Lung (tissue), 12 donors: ENCODE measurements around the gene RBM20. TPM values are rescaled to one million over a fixed set of nuclear protein-coding genes. Genes with fewer than 3 reads are reported as not detected.

Source experiments
- ATAC-seq: fragments of 200-7000 bp; cut with Tn5 transposase; one replicate; pipeline ENCODE4 v1.9.1; 2020; ENCODE audit warnings: moderate number of reproducible peaks; ENCODE audit not compliant: insufficient read depth, low FRiP score
- DNase-seq, 3 donors: peaks; one replicate each; pipeline ENCODE4 v3.0.0-alpha.2; 2013 to 2017
- H3K27ac ChIP-seq, 2 donors: one replicate each; pipeline ENCODE4 v1.5.1; 2013; ENCODE audit warnings: mild to moderate bottlenecking in 2 of 2, moderate library complexity in 2 of 2, control low read depth in 1 of 2, inconsistent platforms in 1 of 2, low read depth in 1 of 2, low read length in 1 of 2
- H3K27me3 ChIP-seq, 3 donors: one replicate each; pipeline ENCODE4 v1.5.1; 2013; ENCODE audit warnings: low read length in 2 of 3; ENCODE audit not compliant: control insufficient read depth in 3 of 3, insufficient read depth in 3 of 3
- H3K36me3 ChIP-seq, 4 donors: one replicate each; pipeline ENCODE4 v1.5.1; 2013; ENCODE audit warnings: low read length in 4 of 4, mild to moderate bottlenecking in 1 of 4, moderate library complexity in 1 of 4; ENCODE audit not compliant: control insufficient read depth in 4 of 4, insufficient read depth in 4 of 4
- H3K4me1 ChIP-seq, 5 donors: one replicate each; pipeline ENCODE4 v1.5.1; 2013; ENCODE audit warnings: low read length in 5 of 5, mild to moderate bottlenecking in 2 of 5, moderate library complexity in 1 of 5; ENCODE audit not compliant: control insufficient read depth in 5 of 5, insufficient read depth in 5 of 5
- H3K4me3 ChIP-seq: one replicate; pipeline ENCODE4 v1.5.1; 2013; ENCODE audit warnings: mild to moderate bottlenecking, control low read depth, moderate library complexity
- H3K9ac ChIP-seq, 2 donors: one replicate each; pipeline ENCODE4 v1.5.1; 2013; ENCODE audit warnings: low read length in 2 of 2, control low read depth in 1 of 2; ENCODE audit not compliant: insufficient read depth in 1 of 2
- H3K9me3 ChIP-seq, 4 donors: one replicate each; pipeline ENCODE4 v1.5.1; 2013; ENCODE audit warnings: low read length in 3 of 4, mild to moderate bottlenecking in 1 of 4, moderate library complexity in 1 of 4; ENCODE audit not compliant: control insufficient read depth in 4 of 4, insufficient read depth in 3 of 4
- CTCF ChIP-seq: IDR thresholded peaks from 2 replicates; pipeline ENCODE4 v1.5.1; 2012; ENCODE audit warnings: mild to moderate bottlenecking; ENCODE audit errors: control extremely low read depth, extremely low read depth
- WGBS, 2 donors: extraction: QIAGEN DNeasy Blood & Tissue Kit; methylation state at CpG; one replicate each; pipeline ENCODE4 v1.1.7; 2013; 5-methylcytosine and 5-hydroxymethylcytosine counted together
- polyA plus RNA-seq, 2 donors: library from polyadenylated mRNA; stranded (reverse); fragments of 200-250 nt; gene quantifications; one replicate each; pipeline ENCODE4 v1.2.1, GENCODE V29; 2013
- total RNA-seq, 2 donors: library from RNA; depleted of rRNA in 1 of 2; stranded (reverse); fragments of >200 nt in 1 of 2; gene quantifications; one replicate each; pipeline ENCODE4 v1.2.1, GENCODE V29; 2014 to 2021
- donor health status: control.
- donor health status: control.
- donor health status: Bipolar disorder and iron deficiency.
- donor health status: healthy.
- donor health status: DM: yes; HTN: yes; CAD: no.

RBM20 gene
- total and polyA plus RNA-seq, 4 donors: 0.25 to 3.3 (median 0.66) TPM

- H3K9me3 ChIP-seq: peaks cover 0 to 1% (median 0%) of the 10 kb centered on the region in 4 donors
- ATAC-seq (no peak), DNase-seq (no peak)
- H3K9ac ChIP-seq: no peak overlapping the region
- no peaks in the 10 kb centered on the region for H3K27me3 ChIP-seq
- H3K27ac ChIP-seq: no peak overlapping the region
- H3K4me3 ChIP-seq: no peak overlapping the region
- peaks cover 0 to 5% (median 4%) of the 10 kb centered on the region in 5 donors for H3K4me1 ChIP-seq
- no peak for TF ChIP-seq CTCF
- H3K36me3 ChIP-seq: no peaks in the 10 kb centered on the region
- WGBS, 2 donors: 87 to 89% methylated on average over 6 of the region's 6 CpGs
These were observed 203.2 kb downstream of the RBM20 start for GRCh38 chr10:110847374-110847773.

GRCh38 chr10:110848106-110848505 lies 204.0 kb downstream of the RBM20 start:
- no peak overlapping the region for H3K27ac ChIP-seq
- TF ChIP-seq CTCF: no peak
- H3K4me1 ChIP-seq: peaks cover 0 to 5% (median 3%) of the 10 kb centered on the region in 5 donors
- no peaks in the 10 kb centered on the region for H3K27me3 ChIP-seq
- peaks cover 0 to 1% (median 0%) of the 10 kb centered on the region in 4 donors for H3K9me3 ChIP-seq
- ATAC-seq: no peak
- DNase-seq: no peak
- WGBS, 2 donors: 69 to 78% methylated on average over 2 of the region's 2 CpGs
- no peaks in the 10 kb centered on the region for H3K36me3 ChIP-seq
- no peak overlapping the region for H3K9ac ChIP-seq
- no peak overlapping the region for H3K4me3 ChIP-seq

- Histone ChIP-seq H3K36me3 (no peaks in the 10 kb centered on the region), H3K27me3 (no peaks in the 10 kb centered on the region), H3K4me1 (peaks cover 0 to 5% (median 4%) of the 10 kb centered on the region in 5 donors), H3K4me3 (no peak overlapping the region), H3K9ac (no peak overlapping the region), H3K9me3 (peaks cover 0 to 1% (median 0%) of the 10 kb centered on the region in 4 donors), H3K27ac (no peak overlapping the region)
- TF ChIP-seq CTCF: no peak
- WGBS, 2 donors: 89 to 93% methylated on average over 3 of the region's 3 CpGs
- DNase-seq (no peak), ATAC-seq (no peak)
These were observed 206.0 kb downstream of the RBM20 start for GRCh38 chr10:110850099-110850498.

GRCh38 chr10:110851020-110851612 lies 207.0 kb downstream of the RBM20 start:
- Histone ChIP-seq H3K4me3 (no peak overlapping the region), H3K9ac (no peak overlapping the region), H3K4me1 (peaks cover 0 to 5% (median 4%) of the 10 kb centered on the region in 5 donors), H3K27ac (no peak overlapping the region), H3K36me3 (no peaks in the 10 kb centered on the region), H3K27me3 (no peaks in the 10 kb centered on the region), H3K9me3 (peaks cover 0 to 1% (median 0%) of the 10 kb centered on the region in 4 donors)
- ATAC-seq (no peak), DNase-seq (no peak)
- WGBS, 2 donors: 37 to 67% methylated on average over 8 of the region's 8 CpGs
- no peak for TF ChIP-seq CTCF
